HG03280 (cell line): ENCODE measurements around the gene PODNL1.

Source experiments
- ATAC-seq: cut with Tn5 transposase; IDR thresholded peaks from one replicate; pipeline ENCODE4 v1.9.1; 2021; ENCODE audit warnings: mild to moderate bottlenecking, moderate library complexity; ENCODE audit not compliant: unreplicated experiment

Gene PODNL1, protein sequence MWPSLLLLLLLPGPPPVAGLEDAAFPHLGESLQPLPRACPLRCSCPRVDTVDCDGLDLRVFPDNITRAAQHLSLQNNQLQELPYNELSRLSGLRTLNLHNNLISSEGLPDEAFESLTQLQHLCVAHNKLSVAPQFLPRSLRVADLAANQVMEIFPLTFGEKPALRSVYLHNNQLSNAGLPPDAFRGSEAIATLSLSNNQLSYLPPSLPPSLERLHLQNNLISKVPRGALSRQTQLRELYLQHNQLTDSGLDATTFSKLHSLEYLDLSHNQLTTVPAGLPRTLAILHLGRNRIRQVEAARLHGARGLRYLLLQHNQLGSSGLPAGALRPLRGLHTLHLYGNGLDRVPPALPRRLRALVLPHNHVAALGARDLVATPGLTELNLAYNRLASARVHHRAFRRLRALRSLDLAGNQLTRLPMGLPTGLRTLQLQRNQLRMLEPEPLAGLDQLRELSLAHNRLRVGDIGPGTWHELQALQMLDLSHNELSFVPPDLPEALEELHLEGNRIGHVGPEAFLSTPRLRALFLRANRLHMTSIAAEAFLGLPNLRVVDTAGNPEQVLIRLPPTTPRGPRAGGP

DNA sequence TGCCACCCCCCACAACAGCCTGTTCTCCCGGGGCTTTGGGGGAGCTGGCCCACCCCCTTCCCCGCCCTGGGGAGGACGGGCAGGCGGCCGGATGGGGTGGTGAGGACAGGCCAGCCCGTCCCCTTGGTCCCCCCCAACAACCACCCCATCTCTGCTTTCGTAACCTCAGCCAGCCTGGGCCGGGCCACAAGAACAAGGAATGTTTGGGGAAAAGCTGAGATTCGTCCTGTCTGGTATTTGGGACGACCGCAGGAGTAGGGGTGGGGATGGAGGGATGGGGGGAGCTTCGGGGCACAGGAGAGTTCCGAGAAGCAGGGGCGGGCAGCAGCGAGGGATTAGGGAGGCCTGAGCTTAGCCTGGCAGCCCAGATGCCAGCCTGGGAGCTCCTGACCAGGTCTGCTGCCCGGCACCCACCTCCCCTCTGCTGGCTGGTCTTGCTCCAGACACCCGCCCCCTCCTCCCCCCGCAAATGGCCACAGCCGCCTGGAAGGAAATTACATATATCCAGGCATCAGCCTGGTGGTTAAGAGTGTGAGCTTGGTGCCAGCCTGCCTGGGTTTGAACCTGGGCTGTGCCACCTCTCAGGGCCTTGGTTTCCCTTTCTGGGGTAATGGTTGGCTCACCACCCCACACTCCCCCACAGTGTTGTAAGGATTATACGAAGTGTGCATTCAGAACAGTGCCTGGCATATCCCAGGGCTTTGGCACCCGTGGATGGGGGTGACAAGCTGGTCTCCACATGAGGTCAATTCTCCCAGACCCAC is at the start of gene PODNL1:
TSS of gene PODNL1 (minus strand) at position 117 of the 764 bp plus-strand sequence. CDS start 236 bp downstream, outside the sequence.
- ATAC-seq = no peak

DNA sequence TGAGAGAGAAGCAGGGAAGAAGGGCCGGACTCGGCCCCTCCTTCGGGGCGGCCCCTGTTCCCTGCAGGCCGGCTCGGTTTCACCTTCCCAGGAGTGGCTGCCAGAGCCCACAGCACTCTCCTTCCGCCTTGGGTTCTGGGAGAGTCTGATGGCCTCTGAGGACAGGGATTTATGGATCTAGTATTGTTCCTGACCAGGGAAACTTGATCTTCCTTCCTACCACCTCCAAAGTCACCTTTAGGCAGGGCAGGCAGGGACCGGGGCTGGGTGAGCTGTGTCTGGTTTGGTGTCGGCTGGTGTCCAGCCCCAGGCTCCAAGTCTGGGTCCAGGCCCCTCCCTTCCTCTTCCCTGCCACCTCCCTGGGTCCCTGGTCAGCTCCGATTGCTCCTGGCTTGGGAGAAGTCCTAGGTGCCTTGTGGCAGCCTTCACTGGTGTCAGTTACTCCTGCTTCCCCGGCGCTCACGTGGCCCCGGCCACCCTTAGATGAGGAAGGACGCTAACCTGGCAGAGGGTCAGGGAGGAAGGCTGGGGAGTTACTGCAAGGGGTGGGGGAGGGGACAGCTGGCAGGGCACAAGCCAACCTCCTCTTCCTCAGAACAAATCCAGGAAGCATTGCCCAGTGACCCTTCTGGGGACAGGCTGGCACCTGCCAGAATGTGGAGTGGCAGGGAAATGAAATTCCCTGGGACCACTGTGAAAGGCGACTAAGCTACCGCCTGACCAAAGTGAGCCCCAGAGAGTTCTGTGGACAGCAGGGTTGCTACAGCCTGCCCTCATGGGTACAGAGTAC is 49.1 kb upstream of the PODNL1 start:
- no peak for ATAC-seq

DNA sequence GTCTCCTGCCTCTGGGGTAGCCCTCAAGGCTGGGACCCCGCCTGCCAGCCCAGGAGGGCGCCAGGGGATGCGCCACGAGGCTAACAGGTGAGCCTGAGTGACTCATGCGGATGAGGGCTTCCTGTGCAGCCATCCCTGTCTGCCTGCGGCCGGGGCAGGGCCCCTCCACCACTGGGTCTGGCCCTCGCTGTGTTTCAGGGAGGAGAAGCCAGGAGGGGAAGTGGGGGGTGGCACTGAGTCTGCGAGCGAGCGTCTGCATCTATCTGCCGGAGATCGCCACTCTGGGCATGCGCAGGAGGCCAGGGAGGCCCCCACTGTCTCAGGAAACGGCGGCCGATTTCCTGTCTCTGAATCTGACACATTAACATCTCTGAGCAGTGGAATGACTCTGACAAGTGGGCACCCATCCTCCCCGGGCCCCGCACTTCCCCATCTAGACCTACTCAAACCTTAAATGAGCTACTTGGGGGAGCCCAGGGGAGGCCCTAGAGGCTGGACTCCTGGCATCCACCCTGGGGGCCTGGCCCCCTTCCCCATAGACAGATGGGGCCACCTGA is 48.2 kb upstream of the PODNL1 start:
- ATAC-seq = peak; percentile 76

DNA sequence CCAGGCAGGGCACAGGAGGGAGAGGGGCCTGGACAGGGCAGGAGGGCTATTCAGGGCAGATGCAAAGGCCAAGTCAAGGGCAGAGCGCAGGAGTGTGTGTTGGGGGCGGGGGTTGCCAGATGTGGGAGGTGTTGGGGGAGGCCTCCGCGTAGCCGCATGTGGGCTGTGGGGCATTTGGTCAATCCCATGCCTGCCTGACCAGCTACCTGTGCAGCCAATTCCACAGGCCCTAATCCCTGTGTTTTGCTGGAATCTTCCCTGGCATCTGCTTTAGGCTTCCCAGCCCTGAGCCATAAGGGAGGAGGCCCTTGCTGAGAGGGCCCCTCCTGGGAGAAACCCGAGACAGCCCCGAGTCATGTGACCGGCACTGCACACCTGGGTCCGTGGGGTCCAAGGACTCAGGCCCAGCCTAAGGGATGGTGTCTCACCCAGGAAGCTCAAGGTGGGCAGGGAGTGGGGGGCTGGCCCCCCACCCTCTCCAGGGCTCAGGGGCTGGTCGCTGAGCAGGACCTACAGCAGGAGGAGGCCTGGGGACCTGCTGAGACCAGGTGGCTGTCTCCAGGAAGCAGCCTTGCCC is 47.6 kb upstream of the PODNL1 start:
- ATAC-seq = no peak

DNA sequence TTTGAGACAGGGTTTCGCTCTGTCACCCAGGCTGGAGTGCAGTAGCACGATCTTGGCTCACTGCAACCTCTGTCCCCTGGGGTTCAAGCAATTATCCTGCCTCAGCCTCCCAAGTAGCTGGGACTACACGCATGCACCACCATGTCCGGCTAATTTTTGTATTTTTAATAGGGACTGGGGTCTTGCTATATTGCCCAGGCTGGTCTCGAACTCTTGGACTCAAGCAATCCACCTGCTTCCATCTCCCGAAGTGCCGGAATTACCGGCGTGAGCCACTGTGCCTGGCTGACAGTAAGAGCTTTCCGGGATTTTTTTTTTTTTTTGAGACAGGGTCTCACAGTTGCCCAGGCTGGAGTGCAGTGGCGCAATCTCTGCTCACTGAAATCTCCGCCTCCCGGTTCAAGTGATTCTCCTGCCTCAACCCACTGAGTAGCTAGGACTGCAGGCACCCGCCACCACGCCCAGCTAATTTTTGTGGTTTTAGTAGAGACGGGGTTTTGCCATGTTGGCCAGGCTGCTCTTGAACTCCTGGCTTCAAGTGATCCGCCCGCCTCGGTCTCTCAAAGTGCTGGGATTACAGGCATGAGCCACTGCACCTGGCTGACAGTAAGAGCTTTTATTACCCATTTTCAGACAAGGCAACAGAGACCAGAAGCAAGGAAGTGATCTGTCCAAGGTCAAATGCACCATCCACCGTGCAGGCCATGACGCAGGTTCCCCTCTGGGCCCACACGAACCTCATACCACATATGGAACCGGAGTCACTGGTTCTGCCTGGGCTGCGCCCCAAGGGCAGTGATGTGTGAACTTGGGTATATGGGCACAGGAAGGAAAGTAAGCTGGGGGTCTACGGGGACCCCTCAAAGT is 46.9 kb upstream of the PODNL1 start:
- no peak for ATAC-seq

DNA sequence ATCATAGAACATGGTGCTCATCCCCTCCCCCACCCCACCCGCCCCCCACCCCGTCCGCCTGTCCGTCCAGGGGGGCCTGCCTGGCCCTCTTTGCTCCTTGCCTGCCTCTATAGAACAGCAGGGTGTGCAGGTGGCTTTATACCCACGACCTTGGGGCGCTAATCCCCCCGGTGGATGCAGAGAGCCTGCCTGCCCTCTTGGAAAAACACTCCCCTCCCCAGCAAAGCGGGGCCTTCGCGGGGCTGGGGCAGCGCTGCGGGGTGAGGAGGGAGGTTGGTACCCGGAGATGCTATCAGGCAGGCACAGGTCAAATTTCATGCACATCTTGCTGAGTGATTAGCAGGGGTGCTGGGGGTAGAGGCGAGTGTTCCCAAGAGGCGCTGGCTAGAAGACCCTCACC is 46.0 kb upstream of the PODNL1 start:
- no peak for ATAC-seq

DNA sequence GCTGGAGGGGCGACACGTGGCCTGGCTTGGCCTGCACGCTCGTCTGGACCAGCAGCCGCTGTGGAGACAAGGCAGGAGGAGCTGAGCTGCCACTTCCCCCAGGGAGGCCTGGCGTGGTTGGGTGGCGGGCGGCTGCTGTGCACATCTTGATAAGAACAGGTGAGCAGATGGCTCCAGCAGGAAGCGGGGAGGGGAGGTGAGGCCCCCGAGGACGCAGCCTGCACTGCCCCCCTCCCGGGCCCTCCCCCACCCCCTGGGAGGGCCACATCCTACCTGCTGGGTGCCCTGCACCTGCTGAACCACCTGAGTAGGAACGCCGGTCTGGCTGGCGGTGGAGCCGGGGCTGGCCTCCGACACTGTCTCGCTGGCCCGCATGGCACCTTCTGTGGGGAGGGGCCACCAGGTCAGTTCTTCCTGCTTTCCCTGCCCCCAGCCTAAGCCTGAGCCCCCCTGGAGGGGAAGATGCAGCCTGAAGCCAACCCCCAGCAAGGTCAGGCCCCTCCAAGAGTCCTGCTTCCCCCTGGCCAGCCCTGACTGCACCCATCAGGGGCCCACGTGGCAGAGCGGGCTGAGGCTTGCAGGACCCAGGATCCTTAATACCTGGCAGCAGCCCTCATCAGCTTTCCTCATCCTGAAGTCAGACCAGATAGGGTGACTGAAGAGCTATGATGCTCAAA is 45.1 kb upstream of the PODNL1 start:
- ATAC-seq = no peak

DNA sequence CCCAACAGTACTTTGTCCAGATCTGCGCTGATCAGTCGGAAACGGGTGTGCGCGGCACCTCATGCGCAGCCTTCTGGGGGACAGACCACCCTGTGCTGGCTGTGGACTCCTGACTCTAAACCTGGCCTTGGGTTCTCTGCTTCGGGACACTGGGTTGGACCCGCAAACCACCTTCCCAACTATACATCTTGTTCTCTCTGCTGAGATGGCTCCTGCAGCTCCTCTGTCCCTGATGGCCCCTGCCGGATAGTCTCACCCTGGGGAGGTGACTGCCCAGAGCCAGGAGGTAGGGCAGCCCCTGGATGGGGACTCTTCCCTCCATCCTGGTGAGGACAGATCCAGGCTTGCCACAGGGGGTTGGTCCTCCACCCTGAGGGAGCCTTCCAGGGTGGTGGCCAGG is 44.6 kb upstream of the PODNL1 start:
- no peak for ATAC-seq

DNA sequence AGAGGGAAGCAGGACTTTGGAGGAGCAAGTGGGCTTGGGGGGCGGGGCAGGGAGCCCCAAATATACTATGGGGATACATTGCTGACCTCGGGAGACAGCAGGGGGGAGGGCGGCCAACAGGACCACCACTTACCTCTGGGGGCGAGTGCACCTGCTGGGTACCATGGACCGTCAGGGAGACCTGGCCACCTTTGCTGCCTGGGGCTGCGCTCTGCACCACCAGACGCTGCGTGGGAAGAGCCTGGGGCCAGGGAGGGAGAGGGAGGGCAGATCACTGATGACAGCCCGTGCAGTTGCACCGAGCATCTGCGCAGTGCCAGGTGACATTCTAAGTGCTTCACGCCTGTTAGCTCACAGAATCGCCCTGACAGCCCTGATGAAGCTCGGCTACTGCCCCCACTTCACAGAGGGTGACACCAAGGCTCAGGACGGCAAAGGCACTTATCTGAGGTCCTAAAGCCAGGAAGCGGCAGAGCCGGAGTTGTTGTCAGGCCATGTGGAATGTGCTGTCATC is 43.8 kb upstream of the PODNL1 start:
- ATAC-seq = no peak

DNA sequence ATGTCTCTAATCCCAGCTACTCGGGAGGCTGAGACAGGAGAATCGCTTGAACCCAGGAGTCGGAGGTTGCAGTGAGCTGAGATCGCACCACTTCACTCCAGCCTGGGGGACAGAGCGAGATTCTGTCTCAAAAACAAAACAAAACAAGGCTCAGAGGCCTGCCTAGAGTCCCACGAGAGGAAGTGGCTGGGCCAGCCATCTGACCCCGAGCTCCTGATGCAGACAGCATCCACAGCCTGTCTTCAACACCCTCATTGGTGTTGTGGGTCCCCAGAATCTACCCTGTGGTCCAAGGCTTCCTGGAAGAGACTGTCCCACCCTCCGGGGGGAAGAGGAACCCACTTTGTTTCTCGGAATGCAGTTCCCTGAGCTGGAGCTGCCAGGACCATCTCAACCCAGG is 43.2 kb upstream of the PODNL1 start:
- no peak for ATAC-seq

DNA sequence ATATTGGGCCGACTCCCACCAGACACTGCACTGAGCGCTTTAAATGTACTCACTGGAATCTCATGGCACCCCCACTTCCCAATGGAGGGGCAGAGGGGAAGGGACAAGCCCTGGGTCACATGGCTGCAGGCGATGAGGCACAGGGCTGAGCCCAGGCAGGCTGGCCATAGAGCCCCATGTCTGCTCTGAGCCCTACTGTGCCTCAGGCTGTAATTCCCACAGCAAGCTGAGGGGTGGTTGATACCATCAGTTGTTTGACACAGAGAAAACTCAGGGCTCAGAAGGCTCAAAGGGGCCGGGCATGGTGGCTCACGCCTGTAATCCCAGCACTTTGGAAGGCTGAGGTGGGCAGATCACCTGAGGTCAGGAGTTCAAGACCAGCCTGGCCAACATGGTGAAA is 42.8 kb upstream of the PODNL1 start:
- ATAC-seq = no peak

DNA sequence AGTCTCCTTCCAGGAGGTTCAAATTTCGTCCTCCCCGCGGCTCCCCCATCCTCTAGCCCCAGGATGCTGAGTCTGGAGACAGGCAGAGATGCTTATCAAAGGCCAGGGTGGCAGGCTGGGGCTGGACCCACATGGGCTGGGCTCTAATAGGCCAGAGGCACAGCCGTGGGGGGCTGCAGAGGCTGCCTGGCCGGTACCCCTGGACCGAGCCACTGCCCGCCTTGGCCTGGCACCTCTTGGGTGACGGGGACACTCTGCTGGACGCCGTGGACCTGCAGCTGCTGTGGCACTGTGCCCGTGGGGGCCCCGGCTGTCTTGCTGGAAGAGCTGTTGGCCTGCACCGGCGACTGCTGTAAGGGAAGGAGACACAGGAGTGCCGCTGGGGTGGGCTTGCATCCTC is 42.1 kb upstream of the PODNL1 start:
- ATAC-seq = no peak

DNA sequence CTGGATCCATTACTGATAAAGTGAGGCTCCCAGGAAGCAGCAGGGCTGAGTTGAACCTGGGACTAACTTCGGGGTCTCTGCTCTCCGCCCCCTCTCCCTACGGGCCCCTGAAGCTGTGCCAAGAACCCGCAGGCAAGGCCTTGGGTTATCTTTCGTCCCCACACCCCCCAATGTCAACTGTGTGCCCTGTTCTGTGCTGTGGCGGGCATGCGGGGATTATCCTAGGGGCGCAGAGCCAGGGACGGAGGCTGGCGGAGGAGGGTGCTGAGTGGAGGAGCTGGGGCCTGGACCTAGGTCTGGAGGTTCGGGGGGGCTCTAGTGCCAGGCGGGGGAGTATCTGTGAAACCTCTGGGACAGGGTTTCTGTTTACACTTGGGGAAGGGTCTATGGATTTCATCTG is 41.5 kb upstream of the PODNL1 start:
- ATAC-seq = no peak

DNA sequence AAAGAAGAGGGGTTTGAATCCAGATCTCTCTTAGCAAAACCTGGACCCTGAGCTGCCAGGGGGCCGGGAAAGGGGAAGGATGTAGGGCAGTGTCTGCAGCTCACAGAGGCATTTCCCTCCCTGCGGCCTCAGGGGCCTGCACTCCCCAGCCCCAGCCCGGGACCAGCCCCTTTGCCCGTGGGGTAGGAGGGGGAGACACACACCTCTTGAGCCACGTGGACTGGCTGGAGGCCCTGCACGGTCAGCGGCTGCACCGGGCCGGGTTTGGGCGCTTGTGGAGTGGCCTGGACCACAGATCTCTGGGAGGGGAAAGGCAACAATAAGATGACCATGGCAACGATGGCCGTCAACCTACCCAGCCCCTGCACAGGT is 41.0 kb upstream of the PODNL1 start:
- ATAC-seq = no peak

DNA sequence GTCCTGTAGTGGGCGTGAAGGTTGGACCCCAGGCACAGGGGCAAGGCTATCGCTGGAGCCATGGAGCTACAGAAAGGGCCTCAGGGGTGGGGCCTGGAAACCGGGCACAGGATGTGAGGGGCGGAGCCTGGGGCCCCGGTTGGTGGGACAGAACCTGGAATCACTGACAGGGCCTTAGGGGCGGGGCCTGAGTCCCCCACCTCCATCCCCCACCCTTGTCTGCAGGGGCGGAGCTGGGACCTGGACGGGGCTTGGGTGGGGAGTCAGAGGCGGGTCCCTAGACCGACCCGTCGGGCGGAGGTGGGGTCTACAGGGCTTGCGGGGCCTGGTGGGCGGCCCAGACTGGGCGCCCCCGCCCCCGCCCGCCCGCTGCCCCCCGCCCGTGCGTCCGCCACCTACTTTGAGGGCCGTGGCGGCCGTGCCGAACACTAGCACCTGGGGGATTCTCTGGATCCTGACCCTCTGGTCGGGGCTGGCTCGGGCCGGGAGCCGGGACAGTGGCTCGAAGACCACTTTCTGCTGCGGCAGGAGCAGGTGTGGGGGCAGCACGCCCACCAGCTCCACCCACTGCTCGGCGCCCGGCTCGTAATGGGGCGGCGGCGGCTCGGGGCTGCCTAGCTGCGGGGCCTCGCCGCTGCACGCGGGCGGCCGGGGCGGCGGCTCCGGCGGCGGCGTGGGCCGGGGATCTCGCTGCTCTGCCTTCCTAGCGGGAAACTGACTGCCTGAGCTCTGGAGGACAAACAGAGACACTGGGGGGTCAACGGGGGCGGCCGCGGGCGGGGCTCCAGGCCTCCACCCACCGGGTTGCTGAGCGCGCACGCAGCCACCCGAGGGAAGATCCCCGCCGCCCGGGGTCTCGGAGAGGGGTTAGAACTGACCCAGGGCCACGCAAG is 40.4 kb upstream of the PODNL1 start:
- ATAC-seq = no peak

DNA sequence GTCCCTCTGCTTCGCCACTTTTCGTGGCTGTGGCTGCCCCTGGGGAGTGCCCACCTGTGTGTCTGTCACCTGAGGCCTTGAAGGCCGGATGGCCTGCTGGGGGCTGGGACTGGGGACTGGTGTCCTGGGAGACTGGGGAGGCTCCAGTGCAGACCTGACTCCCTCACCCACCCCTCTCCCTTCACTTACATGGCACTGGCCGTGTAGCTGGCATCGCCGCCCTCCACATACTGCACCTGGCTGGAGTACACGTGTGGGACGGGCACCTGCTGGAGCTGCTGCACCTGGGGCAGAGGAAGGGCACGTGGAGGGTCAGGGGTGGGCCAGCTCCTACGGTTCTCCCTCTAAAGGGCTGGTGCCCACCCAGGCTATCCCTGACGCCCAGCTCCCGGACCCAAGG is 39.6 kb upstream of the PODNL1 start:
- ATAC-seq = no peak

DNA sequence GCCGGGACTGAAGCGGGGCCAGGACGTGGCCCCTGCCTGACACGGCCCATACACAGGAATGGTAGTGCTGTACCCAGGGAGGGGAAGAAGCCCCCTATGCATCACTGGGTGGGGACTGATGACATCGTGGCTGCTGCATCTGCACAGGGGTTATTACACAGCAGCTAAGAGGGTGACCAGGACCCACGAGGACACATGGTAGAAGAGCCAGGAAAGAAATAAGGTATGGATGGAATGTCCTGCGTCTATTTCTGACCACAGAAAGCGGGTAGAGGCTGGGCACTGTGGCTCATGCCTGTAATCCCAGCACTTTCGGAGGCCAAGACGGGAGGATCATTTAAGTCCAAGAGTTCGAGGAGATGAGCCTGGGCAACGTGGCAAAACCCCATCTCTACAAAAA is 38.2 kb upstream of the PODNL1 start:
- ATAC-seq = no peak

DNA sequence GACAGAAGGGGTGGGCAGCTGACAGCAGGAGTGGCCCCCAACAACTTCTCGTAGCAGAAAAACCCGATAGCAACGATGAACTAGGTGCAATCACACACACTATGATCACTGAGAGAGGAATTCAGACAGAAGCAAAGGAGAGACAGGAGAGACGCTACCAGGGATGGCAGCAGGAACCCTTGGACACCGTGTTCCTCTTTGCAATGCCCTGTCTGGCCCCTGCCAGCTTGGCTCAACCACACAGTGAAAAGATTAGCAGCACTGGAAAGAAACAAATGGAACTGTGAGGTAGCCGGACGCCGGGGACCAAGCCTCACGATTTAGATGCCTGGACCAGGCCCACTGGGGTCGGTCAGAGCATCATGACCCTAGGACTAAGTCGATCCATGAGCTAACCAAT is 37.7 kb upstream of the PODNL1 start:
- no peak for ATAC-seq
